ENCODE measurements around the gene TMPRSS9.

DNA sequence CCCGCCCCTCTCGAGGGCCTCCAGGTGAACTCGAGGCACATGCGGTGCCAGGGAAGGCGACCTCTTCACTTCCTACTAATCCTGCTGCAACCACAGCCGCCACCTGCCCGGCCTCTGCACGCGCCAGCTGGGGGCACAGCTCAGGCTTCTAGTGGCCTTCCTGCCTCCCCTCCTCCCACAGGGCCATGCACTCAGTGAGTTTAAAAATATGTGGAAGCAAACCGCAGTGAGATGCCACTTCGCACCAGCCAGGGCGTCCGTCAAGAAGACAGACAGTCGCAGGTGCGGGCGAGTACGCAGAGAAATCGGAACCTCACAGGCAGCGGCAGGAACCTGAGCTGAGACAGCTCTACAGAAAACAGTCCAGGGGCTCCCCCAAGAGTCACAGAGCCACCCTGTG lies 86.3 kb downstream of the TMPRSS9 start:
- TF ChIP-seq, protein P1, sequence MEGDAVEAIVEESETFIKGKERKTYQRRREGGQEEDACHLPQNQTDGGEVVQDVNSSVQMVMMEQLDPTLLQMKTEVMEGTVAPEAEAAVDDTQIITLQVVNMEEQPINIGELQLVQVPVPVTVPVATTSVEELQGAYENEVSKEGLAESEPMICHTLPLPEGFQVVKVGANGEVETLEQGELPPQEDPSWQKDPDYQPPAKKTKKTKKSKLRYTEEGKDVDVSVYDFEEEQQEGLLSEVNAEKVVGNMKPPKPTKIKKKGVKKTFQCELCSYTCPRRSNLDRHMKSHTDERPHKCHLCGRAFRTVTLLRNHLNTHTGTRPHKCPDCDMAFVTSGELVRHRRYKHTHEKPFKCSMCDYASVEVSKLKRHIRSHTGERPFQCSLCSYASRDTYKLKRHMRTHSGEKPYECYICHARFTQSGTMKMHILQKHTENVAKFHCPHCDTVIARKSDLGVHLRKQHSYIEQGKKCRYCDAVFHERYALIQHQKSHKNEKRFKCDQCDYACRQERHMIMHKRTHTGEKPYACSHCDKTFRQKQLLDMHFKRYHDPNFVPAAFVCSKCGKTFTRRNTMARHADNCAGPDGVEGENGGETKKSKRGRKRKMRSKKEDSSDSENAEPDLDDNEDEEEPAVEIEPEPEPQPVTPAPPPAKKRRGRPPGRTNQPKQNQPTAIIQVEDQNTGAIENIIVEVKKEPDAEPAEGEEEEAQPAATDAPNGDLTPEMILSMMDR (conservative IDR thresholded peaks at IDR 0.05; ENCODE audit: low read length): no peak
- TF ChIP-seq EZH2phosphoT487 (IDR thresholded peaks at IDR 0.05; ENCODE audit: borderline replicate concordance): no peak
